ENCODE results near the gene SESN1.
A peak's percentile ranks its signal among the peaks of the same experiment; 100 is the strongest.

Gene SESN1

DNA sequence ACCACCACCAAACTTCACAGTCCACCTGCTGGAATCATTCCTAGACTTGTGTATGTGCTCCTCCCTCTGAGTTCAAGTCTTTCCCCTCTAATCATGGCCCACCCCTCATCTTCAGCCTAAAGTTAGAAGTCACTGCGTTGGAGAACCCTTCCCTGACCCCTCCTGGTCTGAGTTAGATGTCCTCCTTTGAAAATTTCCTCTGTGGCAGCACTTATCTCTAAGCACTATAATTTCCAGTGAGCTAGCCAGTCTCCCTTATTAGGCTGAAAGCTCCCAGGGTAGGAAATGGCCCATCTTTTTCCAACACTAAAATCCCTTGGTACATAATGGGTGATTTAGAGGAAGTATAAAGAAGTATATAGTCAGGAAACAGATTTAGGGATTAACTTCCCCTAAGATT, 63.2 kb downstream of the SESN1 start:
- DNase-seq (ENCODE audit: low read depth in 2 of 2, low spot score in 1 of 2) = no peak

GRCh38 chr6:109029313-109029712, 65.3 kb downstream of the SESN1 start:
- no peak for DNase-seq (ENCODE audit: low read depth in 2 of 2, low spot score in 1 of 2)

DNA sequence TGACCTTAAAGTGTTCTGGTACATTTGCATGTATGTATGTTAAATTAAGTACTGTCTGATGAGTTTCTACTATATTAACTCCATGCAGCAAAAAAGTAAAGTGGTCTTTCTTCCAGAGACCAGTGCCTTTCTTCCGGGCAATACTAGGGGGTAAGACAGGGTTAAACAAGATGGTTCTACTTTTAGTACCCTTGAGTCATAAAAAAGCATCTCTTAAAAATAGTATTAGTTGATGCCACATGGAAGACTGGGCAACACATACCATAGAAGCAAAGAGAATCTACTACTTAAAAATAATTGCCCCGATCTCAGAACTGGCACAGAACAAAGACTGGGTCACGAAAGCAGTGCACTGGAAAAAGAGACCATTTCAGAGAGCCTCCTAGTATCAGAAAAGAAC, 66.2 kb downstream of the SESN1 start:
- no peak for DNase-seq (ENCODE audit: low read depth in 2 of 2, low spot score in 1 of 2)

DNA sequence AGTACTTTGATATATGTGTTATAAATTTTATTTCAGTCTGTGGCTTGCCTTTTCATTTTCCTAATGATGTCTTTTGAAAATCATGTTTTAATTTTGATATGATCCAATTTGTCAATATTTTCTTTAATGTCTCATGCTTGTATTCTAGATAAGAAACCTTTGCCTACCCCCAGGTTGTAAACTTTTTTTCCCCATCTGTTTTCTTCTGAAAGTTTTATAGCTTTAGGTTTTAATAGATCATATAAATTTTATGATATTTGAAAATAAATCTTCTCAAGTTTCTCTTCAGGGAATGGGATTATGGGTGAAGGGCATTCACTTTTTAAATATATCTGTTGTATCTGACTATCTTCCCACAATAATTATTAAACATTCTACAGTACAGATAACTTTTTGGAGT, 66.7 kb downstream of the SESN1 start:
- DNase-seq (ENCODE audit: low read depth in 2 of 2, low spot score in 1 of 2) = no peak

DNA sequence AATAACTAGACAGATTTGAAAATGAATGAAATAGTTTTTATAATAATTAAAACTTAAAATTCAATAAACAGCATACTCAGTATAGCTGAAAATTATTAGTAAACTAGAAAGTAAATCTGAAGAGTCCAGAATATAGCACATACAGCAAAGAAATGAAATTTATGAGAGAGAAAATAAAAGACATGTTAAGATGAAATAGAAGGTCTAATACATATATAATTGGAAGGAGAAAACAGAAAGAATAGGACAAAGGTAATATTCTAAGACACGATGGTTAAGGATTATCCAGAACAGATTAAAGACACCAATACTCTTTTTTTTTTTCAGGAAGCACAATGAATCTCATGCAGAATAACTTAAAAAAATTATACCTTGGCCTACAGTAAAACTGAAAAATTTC, 69.0 kb downstream of the SESN1 start:
- DNase-seq (ENCODE audit: low read depth in 2 of 2, low spot score in 1 of 2) = no peak

DNA sequence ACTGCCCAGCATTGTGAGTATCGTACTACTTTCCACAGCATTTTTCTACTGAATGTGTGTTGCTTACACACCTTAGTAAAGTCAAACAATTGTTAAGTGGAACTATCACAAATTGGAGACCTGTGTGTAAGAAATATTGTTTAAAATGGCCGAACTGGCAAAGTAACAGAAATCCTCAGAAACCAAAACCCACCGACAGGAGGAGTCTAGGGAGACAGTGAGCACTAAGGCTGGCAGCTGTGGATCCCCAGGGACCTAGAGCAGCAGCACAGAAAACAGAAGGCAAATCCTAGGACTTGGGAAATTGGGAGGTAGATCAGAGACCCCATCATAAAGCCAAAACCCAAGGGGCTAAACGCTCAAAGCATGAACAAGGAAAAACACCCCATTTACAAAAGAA, 69.9 kb downstream of the SESN1 start:
- DNase-seq (ENCODE audit: low read depth in 2 of 2, low spot score in 1 of 2) = no peak

- DNase-seq (ENCODE audit: low read depth in 2 of 2, low spot score in 1 of 2) = no peak
Measured at GRCh38 chr6:109024368-109024767, 70.3 kb downstream of the SESN1 start.

DNA sequence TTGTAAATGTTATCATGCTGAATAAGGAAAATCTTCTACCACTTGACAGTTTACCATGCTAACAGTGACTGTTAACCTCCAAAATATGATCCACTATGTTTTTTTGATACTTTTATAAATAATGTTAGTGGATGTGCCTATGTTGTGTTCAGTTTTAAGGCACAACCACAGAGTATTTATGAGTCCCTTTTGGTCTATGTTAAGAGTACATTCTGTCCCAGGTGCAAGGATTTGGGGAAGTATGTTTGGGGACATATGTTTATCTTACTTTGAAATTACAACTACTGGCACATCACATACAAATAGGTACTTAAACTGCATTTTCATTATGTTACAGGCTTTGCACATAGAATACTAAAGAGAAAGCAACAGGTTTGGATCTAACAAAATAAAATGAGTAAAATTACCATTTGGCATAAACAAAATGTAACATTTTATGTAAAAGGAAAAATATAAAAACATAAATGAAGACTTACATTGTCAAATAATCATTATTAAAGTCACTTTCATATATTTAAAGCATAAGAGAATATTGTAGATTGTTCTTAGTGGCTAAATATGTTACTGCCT, 71.2 kb downstream of the SESN1 start:
- no peak for DNase-seq (ENCODE audit: low read depth in 2 of 2, low spot score in 1 of 2)

DNA sequence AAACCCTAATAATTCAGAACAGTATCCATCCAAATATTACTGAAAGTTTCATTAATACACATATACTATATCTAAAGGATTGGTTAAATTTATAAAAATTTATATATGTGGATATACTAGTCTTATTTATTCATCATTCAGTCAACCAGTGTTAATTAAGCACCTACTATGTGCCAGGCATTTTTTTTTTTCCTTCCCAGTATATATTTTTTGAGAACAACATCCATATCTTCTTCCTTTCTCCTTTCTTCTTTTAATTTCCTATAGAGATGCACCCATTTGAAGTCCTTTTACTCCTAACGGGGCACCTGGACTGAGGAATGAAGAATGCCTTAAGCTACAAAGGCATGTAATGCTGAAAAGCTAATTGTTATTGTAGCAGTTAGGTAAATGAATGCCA, 72.8 kb downstream of the SESN1 start:
- no peak for DNase-seq (ENCODE audit: low read depth in 2 of 2, low spot score in 1 of 2)

DNA sequence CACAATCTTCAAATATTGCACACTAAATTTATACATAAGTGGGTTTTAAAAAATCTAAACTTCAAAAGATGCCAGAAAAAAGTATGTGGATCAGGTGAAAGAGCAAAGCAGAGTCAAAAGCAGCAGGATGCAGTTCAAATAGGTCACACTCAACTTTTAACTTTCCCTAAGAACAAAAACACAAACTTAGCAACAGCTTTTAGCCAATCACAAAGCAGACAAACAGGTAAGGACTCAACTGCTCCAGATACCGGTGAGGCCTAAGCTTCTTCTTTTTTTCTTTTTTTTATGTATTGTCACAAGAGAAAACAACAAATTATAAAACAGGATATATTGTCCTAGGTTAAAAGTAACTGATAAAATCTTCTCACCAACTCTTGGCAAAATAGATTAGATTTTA, 74.7 kb downstream of the SESN1 start:
- no peak for DNase-seq (ENCODE audit: low read depth in 2 of 2, low spot score in 1 of 2)

- DNase-seq (ENCODE audit: low read depth in 2 of 2, low spot score in 1 of 2) = no peak
Measured at GRCh38 chr6:109015176-109015575, 79.5 kb downstream of the SESN1 start.

GRCh38 chr6:109014606-109015005, 80.0 kb downstream of the SESN1 start:
- DNase-seq (ENCODE audit: low read depth in 2 of 2, low spot score in 1 of 2) = no peak

DNA sequence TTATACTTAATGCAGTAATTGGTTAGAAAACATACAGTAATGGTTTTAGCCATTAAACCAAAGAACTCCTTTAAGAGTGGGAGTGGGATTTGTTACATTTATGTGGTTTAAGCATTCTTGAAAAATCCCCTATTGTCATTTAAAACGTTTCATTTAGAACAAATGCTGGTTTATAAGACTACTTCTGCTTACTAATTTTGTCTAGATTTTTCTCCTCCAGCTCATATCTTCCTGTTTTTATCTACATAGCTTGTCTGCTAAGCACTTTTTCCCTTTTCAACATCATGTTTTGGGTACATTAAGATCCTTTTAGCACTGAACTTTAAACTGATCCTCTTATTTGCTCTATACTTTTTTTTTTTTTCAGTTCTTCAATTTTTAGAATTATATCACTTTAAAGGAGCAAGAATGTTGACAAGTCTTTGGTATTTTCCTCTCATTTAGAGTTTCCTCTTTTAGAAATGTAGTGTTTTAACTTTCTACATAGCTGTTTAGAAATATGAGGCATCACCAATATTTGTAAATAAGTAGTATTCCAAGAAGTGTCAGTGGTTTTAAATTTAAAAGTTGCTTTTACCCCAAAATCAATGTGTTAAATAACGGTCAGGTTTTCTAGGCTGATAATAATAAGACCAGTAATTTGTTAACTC, 80.9 kb downstream of the SESN1 start:
- no peak for DNase-seq (ENCODE audit: low read depth in 2 of 2, low spot score in 1 of 2)

- no peak for DNase-seq (ENCODE audit: low read depth in 2 of 2, low spot score in 1 of 2)
Measured at GRCh38 chr6:109010705-109011102, 83.9 kb downstream of the SESN1 start.

GRCh38 chr6:109009962-109010704, 84.5 kb downstream of the SESN1 start:
- no peak for DNase-seq (ENCODE audit: low read depth in 2 of 2, low spot score in 1 of 2)

DNA sequence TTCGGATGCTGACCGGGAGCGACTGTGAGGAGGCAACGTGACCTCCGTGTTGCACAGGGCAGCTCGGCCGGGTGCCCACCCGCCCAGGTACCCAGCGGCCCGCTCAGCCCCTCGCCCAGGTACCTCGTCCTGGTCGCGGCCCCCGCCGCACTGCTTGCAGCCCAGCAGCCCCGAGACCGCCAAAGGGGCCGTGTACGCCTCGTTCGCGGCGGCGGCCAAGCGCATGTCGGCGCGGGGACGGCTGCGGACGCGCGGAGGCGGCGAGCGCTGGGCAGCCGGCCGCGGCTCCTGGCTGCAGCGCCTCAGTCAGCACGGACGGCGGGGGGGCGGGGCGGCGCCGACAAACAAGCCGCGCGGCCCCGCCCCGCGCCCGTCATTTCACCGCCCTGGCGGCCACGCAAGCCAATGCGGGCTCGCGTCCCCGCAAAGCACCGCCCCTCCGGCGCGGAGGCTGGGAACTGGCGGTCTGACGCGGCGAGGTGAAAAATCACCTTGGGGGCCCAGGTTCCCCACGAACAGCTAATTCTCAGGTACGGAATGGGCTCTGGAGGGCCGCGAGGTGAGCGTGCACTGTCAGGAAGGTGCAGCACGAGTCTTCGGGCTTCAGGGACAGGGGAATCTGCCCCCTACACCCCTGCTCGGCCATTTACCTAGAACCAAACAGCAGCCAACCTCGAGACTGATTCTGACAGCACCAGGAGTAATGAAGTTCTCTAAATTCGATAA, 85.2 kb downstream of the SESN1 start:
- peak; percentile 80 to 82 for DNase-seq (ENCODE audit: low read depth in 2 of 2, low spot score in 1 of 2)

DNA sequence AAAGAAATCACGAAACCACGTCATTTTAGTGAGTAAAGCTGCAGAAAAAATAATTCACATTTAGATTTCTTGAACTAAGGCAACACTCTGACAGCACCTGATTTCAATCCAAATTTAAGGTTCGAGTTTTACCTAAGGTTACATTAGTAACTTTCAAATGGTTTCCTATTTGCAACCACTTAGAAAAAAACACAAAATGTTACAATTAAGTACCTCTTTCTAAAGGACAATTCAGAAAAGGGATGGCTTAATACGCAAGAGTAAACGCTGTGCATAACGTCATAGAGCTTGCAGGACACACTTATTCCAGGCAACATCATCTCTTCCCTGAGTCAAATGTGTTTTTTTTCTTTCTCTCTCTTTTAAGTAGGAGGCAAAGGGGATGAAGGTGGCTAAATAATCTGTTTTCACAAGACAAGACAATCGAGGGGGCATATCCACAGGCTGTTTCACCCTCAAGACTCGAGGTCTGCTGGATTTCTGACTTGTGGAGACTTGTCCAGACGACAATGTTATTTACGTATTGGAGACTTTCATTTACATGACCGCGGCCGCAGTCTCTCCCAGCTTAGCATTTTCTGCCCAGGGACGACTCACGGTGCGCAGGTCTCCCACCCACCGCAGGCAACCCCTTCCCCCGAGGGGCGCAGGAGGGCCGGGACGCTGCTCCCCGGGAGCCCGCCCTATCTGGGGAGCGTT, 86.0 kb downstream of the SESN1 start:
- DNase-seq (ENCODE audit: low read depth in 2 of 2, low spot score in 1 of 2) = no peak

GRCh38 chr6:109008054-109008453, 86.6 kb downstream of the SESN1 start:
- DNase-seq (ENCODE audit: low read depth in 2 of 2, low spot score in 1 of 2) = no peak

GRCh38 chr6:109007521-109007920, 87.1 kb downstream of the SESN1 start:
- DNase-seq (ENCODE audit: low read depth in 2 of 2, low spot score in 1 of 2) = no peak

DNA sequence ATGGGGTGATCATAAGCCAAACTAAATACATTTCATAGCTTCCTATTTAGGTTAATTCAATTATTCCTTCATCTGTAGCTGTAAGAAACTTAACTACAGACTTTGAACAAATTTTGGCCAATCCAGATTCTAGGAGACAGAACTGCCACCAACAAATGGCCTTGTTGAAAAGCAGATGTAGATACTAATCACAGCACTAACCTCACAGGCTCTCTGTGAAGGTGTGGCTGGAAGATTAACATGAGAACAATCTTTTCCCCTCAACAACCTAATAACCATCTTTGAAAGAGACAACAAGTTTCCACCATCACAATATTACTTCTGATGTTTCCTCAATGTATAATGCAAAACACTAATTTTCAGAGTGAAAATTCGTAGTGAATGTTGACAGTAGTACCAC, 87.8 kb downstream of the SESN1 start:
- no peak for DNase-seq (ENCODE audit: low read depth in 2 of 2, low spot score in 1 of 2)

- no peak for DNase-seq (ENCODE audit: low read depth in 2 of 2, low spot score in 1 of 2)
Measured at GRCh38 chr6:109002882-109003281, 91.8 kb downstream of the SESN1 start.
